HepG2 (cell line): ENCODE results near the gene ATAD3C. TPM values are rescaled to one million over a fixed set of nuclear protein-coding genes. Genes with fewer than 3 reads are reported as not detected.

ENCODE experiments used
- BORCS8-MEF2B ChIP-seq: sonication (generic); formaldehyde crosslinking; IDR thresholded peaks from 2 replicates; pipeline ENCODE4 v1.8.0; 2022; ENCODE audit warnings: mild to moderate bottlenecking, missing genetic modification reagents
- CREB3 ChIP-seq: sonication (generic); formaldehyde crosslinking; IDR thresholded peaks from 2 replicates; pipeline ENCODE4 v1.5.0; 2020; ENCODE audit warnings: missing genetic modification reagents
- FOSL2 ChIP-seq: sonication (generic); formaldehyde crosslinking; IDR thresholded peaks from 2 replicates; pipeline ENCODE4 v1.4.0; 2020; ENCODE audit warnings: missing genetic modification reagents
- GABPB1 ChIP-seq: IDR thresholded peaks from 2 replicates; pipeline ENCODE4 v1.6.1; 2016; ENCODE audit warnings: mild to moderate bottlenecking, missing genetic modification reagents, moderate library complexity, missing compliant biosample characterization
- HIC2 ChIP-seq: sonication (generic); formaldehyde crosslinking; IDR thresholded peaks from 2 replicates; pipeline ENCODE4 v1.9.0; 2022; ENCODE audit warnings: low read depth, missing genetic modification reagents
- IKZF1 ChIP-seq: fragments of 450-650 bp; IDR thresholded peaks from 2 replicates; pipeline ENCODE4 v1.7.1; 2016
- KAT8 ChIP-seq: IDR thresholded peaks from 2 replicates; pipeline ENCODE4 v1.6.1; 2016; ENCODE audit warnings: missing genetic modification reagents, missing compliant biosample characterization
- LBX2 ChIP-seq: sonication (generic); formaldehyde crosslinking; IDR thresholded peaks from 2 replicates; pipeline ENCODE4 v1.5.0; 2020; ENCODE audit warnings: missing genetic modification reagents, mild to moderate bottlenecking, borderline replicate concordance
- MTA3 ChIP-seq: sonication (generic); formaldehyde crosslinking; IDR thresholded peaks from 2 replicates; pipeline ENCODE4 v1.4.0; 2020; ENCODE audit warnings: missing genetic modification reagents
- SRSF1 ChIP-seq: fragments of 200-400 bp; formaldehyde crosslinking; optimal IDR thresholded peaks from 2 replicates; pipeline ENCODE3; 2017; ENCODE audit warnings: mild to moderate bottlenecking, low read depth, low read length, moderate library complexity
- ZBTB8A ChIP-seq: sonication (generic); formaldehyde crosslinking; IDR thresholded peaks from 2 replicates; pipeline ENCODE4 v1.4.0; 2020; ENCODE audit warnings: mild to moderate bottlenecking, low read depth, missing genetic modification reagents, borderline replicate concordance
- ZFP41 ChIP-seq: sonication (generic); formaldehyde crosslinking; IDR thresholded peaks from 2 replicates; pipeline ENCODE4 v1.4.0; 2020; ENCODE audit warnings: mild to moderate bottlenecking, missing genetic modification reagents, borderline replicate concordance
- ZGPAT ChIP-seq: IDR thresholded peaks from 2 replicates; pipeline ENCODE4 v1.6.1; 2016; ENCODE audit warnings: mild to moderate bottlenecking
- ZNF280B ChIP-seq: sonication (generic); formaldehyde crosslinking; IDR thresholded peaks from 2 replicates; pipeline ENCODE4 v1.5.0; 2020; ENCODE audit warnings: missing genetic modification reagents, mild to moderate bottlenecking, borderline replicate concordance
- ZNF646 ChIP-seq: sonication (generic); formaldehyde crosslinking; IDR thresholded peaks from 2 replicates; pipeline ENCODE4 v1.9.0; 2021; ENCODE audit warnings: mild to moderate bottlenecking, missing genetic modification reagents
- polyA plus RNA-seq, 8 experiments: library from polyadenylated mRNA; depleted of rRNA in 3 of 8; stranded (reverse) in 7 of 8; unstranded in 1 of 8; fragments of >200 nt; fragmentation: Illumina TruSeq in 4 of 8; extraction: Trizol in 4 of 8; gene quantifications; 2 replicates each; pipeline versions ENCODE4 v1.2.1 to v1.2.3, GENCODE V29; 2011 to 2016; ENCODE audit warnings: low read depth in 4 of 8, missing spikeins in 1 of 8, mixed read lengths in 1 of 8; ENCODE audit not compliant: insufficient read depth in 1 of 8
- total RNA-seq, 5 experiments: library from RNA; depleted of rRNA; stranded (reverse); fragments of >200 nt; fragmentation: Illumina TruSeq; extraction: Trizol; gene quantifications; 2 replicates each; pipeline ENCODE4 v1.2.3, GENCODE V29; 2016; ENCODE audit warnings: low read depth in 1 of 5

Gene ATAD3C
- total and polyA plus RNA-seq, 2 of the 13 experiments (the other 11 are each of a cell fraction or from before 2014, with no cell fraction given), result 2.4 to 3.2 TPM

- TF ChIP-seq CREB3 (CRISPR knock-in tag), result no peak
- peak; percentile 19; the same call in 1 of the 2 replicates for TF ChIP-seq BORCS8-MEF2B (CRISPR knock-in tag)
- TF ChIP-seq KAT8 (CRISPR knock-in tag), result peak; percentile 37; the same call in 1 of the 2 replicates
- no peak for TF ChIP-seq SRSF1
- TF ChIP-seq HIC2 (CRISPR knock-in tag), result peak; percentile 67
- TF ChIP-seq ZBTB8A (CRISPR knock-in tag), result no peak
- no peak for TF ChIP-seq ZFP41
- TF ChIP-seq GABPB1 (CRISPR knock-in tag), result peak; percentile 60
- no peak for TF ChIP-seq LBX2
- no peak for TF ChIP-seq ZNF646
- no peak for TF ChIP-seq IKZF1
- TF ChIP-seq ZNF280B (CRISPR knock-in tag), result peak; percentile 44; the same call in 1 of the 2 replicates
- no peak; the same call in 1 of the 2 replicates for TF ChIP-seq FOSL2
- TF ChIP-seq ZGPAT, result no peak
- no peak for TF ChIP-seq MTA3 (CRISPR knock-in tag)
These were observed 23.6 kb upstream of the ATAD3C start (continued) for GRCh38 chr1:1425753-1426495.
